ENCODE data around the gene LRRC28. TPM values are rescaled to one million over a fixed set of nuclear protein-coding genes. Genes with fewer than 3 reads are reported as not detected.
A peak's percentile ranks its signal among the peaks of the same experiment; 100 is the strongest.
"Not testable (repeated sequence)": the region's sequence is repeated elsewhere in the genome, so short reads cannot be mapped to it uniquely, and the experiment has no call there.

LRRC28 gene
- total RNA-seq, 1 donor from 2014 or later: 13.6 TPM

DNA sequence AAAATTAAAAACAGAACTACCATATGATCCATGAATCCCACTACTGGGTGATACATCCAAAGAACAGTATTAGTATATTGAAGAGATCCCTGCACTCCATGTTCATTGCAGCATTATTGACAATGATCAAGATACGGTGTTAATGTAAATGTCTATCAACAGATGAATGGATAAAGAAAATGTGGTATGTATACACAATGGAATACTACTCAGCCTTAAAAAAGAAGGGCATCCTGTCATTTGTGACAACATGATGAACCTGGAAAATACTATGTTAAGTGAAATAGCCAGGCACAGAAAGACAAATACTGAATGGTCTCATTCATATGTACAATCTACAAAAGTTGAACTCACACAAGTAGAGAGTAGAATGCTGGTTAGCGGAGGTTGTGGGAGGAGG is 18.5 kb upstream of the LRRC28 start:
- H3K4me3 Mint-ChIP-seq: no peak overlapping the region
- intact Hi-C loops (cut with micrococcal nuclease): no loop called here
- H3K4me1 Mint-ChIP-seq (ENCODE audit: low read depth): no peaks in the 10 kb centered on the region
- no peak overlapping the region for H3K27ac Mint-ChIP-seq
- H3K36me3 Mint-ChIP-seq (ENCODE audit: low read depth): no peaks in the 10 kb centered on the region
- DNase-seq (ENCODE audit: low spot score): no peak
- H3K9me3 Mint-ChIP-seq: no peaks in the 10 kb centered on the region
- peaks cover 4% of the 10 kb centered on the region for H3K27me3 Mint-ChIP-seq (ENCODE audit: insufficient read depth)

DNA sequence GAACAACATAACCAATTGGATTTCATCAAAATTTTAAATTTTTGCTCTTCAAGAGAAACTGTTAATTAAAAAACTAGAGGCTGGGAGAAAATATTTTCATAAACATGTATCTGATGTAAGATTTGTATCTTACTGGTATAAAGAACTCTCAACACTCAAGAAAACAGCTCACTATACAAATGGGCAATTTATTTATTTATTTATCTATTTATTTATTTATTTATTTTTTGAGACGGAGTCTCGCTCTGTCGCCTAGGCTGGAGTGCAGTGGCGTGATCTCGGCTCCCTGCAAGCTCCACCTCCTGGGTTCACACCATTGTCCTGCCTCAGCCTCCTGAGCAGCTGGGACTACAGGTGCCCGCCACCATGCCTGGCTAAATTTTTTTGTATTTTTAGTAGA is 17.1 kb upstream of the LRRC28 start:
- H3K4me3 Mint-ChIP-seq; H3K4me1 Mint-ChIP-seq (ENCODE audit: low read depth); DNase-seq (ENCODE audit: low spot score); intact Hi-C loops (cut with micrococcal nuclease); H3K36me3 Mint-ChIP-seq (ENCODE audit: low read depth); H3K9me3 Mint-ChIP-seq; H3K27ac Mint-ChIP-seq; H3K27me3 Mint-ChIP-seq (ENCODE audit: insufficient read depth): not testable (repeated sequence)

DNA sequence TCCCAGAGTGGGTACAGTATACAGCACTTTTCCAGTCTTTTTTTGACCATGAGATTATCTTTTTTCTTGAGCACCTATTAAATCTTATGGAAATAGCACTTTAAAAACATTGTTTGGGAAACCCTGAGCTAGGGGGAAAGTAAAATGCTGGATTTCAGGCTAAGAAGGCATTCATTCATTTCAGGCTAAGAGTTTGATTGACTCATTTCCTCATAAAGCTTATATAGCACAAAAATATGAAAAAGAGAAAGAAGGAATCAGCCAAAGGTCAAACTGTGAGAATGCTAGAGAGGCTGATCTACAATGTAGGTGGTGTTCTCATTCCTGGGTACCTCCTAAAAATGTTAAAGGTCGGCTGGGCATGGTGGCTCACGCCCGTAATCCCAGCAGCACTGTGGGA is 12.4 kb upstream of the LRRC28 start:
- H3K4me1 Mint-ChIP-seq (ENCODE audit: low read depth): peaks cover 12% of the 10 kb centered on the region
- no peak overlapping the region for H3K27ac Mint-ChIP-seq
- H3K27me3 Mint-ChIP-seq (ENCODE audit: insufficient read depth): peaks cover 4% of the 10 kb centered on the region
- intact Hi-C loops (cut with micrococcal nuclease): no loop called here
- no peaks in the 10 kb centered on the region for H3K36me3 Mint-ChIP-seq (ENCODE audit: low read depth)
- H3K4me3 Mint-ChIP-seq: no peak overlapping the region
- DNase-seq (ENCODE audit: low spot score): no peak
- no peaks in the 10 kb centered on the region for H3K9me3 Mint-ChIP-seq

DNA sequence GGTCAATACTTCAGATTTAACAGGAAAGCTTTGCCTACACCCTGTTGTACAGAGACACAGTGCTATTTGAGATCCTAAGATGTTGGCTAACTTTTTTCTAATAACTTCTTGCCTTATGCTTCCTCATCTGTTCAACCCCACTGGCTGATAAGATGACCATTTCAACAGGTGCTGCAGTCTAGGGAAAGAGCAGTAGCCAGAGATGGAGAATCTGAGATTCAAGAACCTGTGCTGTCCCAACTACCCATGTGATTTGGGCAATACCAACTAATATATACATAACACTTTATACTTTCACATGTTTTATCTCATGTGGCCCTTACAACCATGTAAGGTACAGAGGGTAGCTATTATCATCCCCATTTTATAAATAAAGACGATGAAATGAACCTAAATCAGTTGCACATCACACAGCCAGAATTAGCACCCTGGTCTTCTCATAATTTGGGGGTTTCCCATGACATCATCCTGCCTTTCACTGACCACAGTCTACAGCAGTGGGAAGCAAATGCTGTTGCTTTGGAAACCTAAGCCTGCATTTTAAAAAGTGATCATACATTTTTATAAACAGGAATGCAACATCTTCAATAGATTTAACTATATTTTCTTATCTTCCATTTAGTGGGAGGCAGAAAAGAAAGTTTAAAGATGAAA is 11.6 kb upstream of the LRRC28 start:
- Mint-ChIP-seq H3K4me1 (ENCODE audit: low read depth) (peaks cover 12% of the 10 kb centered on the region), H3K4me3 (no peak overlapping the region), H3K27ac (no peak overlapping the region), H3K9me3 (no peaks in the 10 kb centered on the region), H3K27me3 (ENCODE audit: insufficient read depth) (peaks cover 4% of the 10 kb centered on the region), H3K36me3 (ENCODE audit: low read depth) (no peaks in the 10 kb centered on the region)
- intact Hi-C loops (cut with micrococcal nuclease): loop anchor here (1.0 kb wide), 1 partner anchor 12 kb away; the partner anchor contains the start of gene LRRC28
- peak; percentile 11 for DNase-seq (ENCODE audit: low spot score)

DNA sequence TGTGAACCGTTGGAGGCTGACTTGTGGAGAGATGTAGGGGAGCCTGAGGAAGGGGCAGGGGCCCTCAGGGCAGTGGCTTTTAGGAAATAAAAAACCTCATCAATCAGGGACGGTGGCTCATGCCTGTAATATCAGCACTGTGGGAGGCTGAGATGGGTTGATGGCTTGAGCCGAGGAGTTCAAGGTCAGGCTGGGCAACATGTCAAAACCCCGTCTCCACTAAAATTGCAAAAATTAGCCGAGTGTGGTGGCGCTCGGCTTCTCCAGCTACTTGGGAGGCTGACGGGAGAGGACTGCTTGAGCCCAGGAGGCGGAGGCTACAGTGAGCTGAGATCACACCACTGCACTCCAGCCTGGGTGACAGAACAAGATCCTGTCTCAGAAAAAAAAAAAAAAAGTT is 9.5 kb upstream of the LRRC28 start:
- Mint-ChIP-seq H3K27ac (no peak overlapping the region), H3K27me3 (ENCODE audit: insufficient read depth) (peaks cover 2% of the 10 kb centered on the region), H3K36me3 (ENCODE audit: low read depth) (no peaks in the 10 kb centered on the region), H3K4me1 (ENCODE audit: low read depth) (peaks cover 12% of the 10 kb centered on the region), H3K4me3 (no peak overlapping the region), H3K9me3 (no peaks in the 10 kb centered on the region)
- DNase-seq (ENCODE audit: low spot score): no peak
- intact Hi-C loops (cut with micrococcal nuclease): no loop called here

DNA sequence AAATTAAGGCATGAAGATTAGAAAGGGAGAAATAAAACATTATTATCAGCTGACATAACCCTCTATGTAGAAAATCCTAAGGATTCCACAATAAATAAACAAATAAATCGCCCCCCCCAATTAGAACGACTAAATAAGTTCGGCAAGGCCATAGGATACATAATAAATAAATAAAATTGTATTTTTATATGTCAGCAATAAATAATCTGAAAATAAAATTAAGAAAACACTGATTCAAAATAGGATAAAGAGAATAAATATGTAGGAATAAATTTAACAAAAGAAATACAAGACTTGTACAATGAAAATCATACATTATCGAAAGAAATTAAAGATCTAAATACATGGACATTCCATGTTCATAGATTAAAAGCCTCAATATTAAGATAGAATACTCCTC is 7.0 kb upstream of the LRRC28 start:
- peaks cover 12% of the 10 kb centered on the region for H3K4me1 Mint-ChIP-seq (ENCODE audit: low read depth)
- H3K36me3 Mint-ChIP-seq (ENCODE audit: low read depth): no peaks in the 10 kb centered on the region
- no peaks in the 10 kb centered on the region for H3K9me3 Mint-ChIP-seq
- H3K4me3 Mint-ChIP-seq: no peak overlapping the region
- H3K27me3 Mint-ChIP-seq (ENCODE audit: insufficient read depth): peaks cover 2% of the 10 kb centered on the region
- H3K27ac Mint-ChIP-seq: no peak overlapping the region
- no peak for DNase-seq (ENCODE audit: low spot score)
- intact Hi-C loops (cut with micrococcal nuclease): no loop called here

DNA sequence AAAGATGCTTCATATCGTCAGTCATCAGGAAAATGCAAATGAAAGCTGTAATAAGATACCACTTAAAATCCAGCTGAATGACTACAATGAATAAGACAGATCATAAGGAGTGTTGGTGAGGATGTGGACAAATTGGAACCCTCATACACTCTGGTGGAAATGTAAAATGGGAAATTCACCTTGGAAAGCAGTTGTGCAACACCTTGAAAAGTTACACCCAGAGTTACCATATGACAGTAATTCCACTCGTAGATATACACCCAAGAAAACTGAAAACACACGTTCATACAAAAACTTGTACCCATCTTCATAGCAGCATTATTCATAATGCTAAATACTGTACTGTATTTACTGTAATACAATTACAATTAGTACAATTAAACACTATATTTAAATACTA is 4.2 kb upstream of the LRRC28 start:
- peaks cover 12% of the 10 kb centered on the region for H3K4me1 Mint-ChIP-seq (ENCODE audit: low read depth)
- no peaks in the 10 kb centered on the region for H3K27me3 Mint-ChIP-seq (ENCODE audit: insufficient read depth)
- H3K4me3 Mint-ChIP-seq: no peak overlapping the region
- DNase-seq (ENCODE audit: low spot score): no peak
- peaks cover 5% of the 10 kb centered on the region for H3K9me3 Mint-ChIP-seq
- H3K36me3 Mint-ChIP-seq (ENCODE audit: low read depth): peaks cover 4% of the 10 kb centered on the region
- intact Hi-C loops (cut with micrococcal nuclease): no loop called here
- H3K27ac Mint-ChIP-seq: no peak overlapping the region

DNA sequence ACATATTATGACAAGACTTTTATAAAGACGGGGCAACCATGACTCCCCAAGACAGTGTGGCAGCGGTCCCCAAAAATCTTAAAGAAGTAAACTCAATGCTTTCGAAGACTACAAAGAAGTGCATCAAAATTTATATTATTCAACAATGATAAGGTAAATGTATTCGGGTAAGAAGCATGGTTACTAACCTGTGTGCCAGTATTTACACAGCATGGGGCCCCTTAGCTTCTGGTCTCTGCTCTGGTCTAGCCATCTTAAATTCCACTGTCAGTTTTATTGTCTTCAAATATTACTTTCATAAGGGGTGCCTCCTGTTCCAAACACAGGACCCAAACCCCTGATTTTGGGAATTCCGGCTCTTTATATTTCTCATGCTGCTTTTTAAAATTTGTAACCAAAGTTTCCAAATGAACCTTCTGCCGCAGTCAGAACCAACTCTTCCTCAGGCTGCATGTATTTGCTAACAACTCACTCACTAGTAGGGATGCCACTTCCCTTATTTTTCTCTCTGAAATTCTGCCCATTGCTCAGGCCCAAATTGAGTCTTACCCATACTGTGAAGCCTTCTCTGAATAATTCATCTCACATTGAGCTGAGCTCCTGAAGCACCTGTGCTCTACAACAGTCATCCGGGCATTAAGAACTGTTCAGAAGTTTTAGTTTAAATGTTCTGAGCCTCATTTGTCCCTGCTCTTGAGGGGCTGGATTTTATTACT is 3.1 kb upstream of the LRRC28 start:
- H3K27ac Mint-ChIP-seq: no peak overlapping the region

DNA sequence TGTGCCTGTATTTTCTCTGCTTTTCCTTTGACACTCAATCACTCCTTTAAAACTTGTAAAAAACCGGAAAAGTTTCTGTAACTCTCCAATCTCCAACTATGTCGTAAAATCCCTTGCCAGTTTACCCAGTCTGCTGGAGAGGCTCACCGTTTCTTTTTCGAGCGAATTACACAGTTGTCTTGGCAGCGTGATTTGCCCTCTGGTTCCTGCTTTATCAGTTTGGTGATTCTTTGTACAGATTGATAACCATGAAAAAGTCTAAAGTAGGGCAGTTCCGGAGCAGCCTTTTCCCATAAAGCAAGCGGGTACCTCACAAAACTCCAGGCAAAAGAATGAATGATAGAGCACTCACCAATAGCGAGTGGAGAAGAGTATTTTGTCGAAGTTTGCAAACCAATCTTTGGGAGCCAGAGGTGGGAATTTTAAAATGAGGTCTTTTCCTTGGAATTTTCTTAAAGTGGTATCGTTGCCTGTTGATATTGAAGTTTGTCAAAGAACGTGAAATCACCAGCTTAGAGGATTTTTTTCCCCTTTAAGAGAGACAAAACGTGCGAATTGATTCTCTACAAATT is 1.9 kb upstream of the LRRC28 start, which contains the start of gene TTC23:
TTC23 (minus strand) TSS at position 312 of the 572 bp plus-strand sequence. CDS start 20,869 bp downstream, outside the sequence.
- Mint-ChIP-seq H3K4me3 (peak within 1 kb of the TSS; percentile 89), H3K36me3 (ENCODE audit: low read depth) (peaks cover 4% of the 10 kb centered on the region), H3K27me3 (ENCODE audit: insufficient read depth) (no peaks in the 10 kb centered on the region), H3K4me1 (ENCODE audit: low read depth) (peaks cover 31% of the 10 kb centered on the region), H3K9me3 (peaks cover 5% of the 10 kb centered on the region), H3K27ac (no peak within 1 kb of the TSS)
- intact Hi-C loops (cut with micrococcal nuclease): no loop called here
- no peak for DNase-seq (ENCODE audit: low spot score)

More for the DNA sequence above, 3.1 kb upstream of the LRRC28 start:
- H3K36me3 Mint-ChIP-seq (ENCODE audit: low read depth): peaks cover 4% of the 10 kb centered on the region
- intact Hi-C loops (cut with micrococcal nuclease): no loop called here
- no peak overlapping the region for H3K4me3 Mint-ChIP-seq
- peaks cover 22% of the 10 kb centered on the region for H3K4me1 Mint-ChIP-seq (ENCODE audit: low read depth)
- H3K27me3 Mint-ChIP-seq (ENCODE audit: insufficient read depth): no peaks in the 10 kb centered on the region
- no peak for DNase-seq (ENCODE audit: low spot score)
- H3K9me3 Mint-ChIP-seq: peaks cover 5% of the 10 kb centered on the region

DNA sequence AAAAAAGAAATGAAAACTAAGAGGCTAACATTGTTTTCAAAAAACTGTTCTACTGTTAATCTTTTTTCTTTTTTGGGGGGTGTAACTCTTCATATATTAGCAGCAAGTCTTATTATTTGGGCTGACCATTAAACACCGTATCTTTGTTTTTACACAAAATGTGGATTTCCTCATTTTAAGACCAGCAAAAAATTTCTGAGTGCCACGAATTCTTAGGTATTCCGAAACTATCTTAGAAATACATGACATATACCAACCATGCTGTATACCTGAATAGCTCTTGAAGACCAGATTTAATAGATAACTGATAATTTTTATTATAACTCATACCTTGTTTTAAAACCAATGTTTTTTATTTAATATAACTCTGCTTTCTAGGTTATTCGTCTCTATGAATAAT is 1.3 kb upstream of the LRRC28 start:
- Mint-ChIP-seq H3K36me3 (ENCODE audit: low read depth) (peaks cover 4% of the 10 kb centered on the region), H3K27ac (no peak overlapping the region), H3K27me3 (ENCODE audit: insufficient read depth) (no peaks in the 10 kb centered on the region), H3K4me1 (ENCODE audit: low read depth) (peaks cover 31% of the 10 kb centered on the region), H3K4me3 (no peak overlapping the region), H3K9me3 (peaks cover 5% of the 10 kb centered on the region)
- intact Hi-C loops (cut with micrococcal nuclease): loop anchor here (2.0 to 5.0 kb wide), 4 partner anchors 603 to 1353 kb away; partner anchors contain the start of genes ADAMTS17, ARRDC4, ASB7 and IGF1R
- no peak for DNase-seq (ENCODE audit: low spot score)

DNA sequence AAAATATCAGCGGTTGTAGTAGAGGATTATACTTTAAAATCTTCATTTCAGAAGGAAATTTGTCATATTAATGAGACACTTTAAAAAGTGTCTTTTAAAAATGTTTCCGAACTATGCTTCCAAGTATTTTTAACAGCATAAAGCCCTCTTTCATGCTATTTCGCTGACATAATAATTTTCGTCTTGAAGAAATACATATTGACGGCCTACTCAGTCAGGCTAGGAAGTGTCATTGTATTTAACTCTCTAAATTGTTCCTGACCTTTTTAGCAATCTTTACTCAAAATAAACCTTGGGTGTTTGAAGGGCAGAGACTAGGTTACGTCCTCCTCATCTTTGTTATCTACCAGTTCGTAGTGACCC is 806 bp upstream of the LRRC28 start:
- peak overlapping the region; percentile 89 for H3K4me3 Mint-ChIP-seq
- H3K27me3 Mint-ChIP-seq (ENCODE audit: insufficient read depth): no peaks in the 10 kb centered on the region
- peaks cover 4% of the 10 kb centered on the region for H3K36me3 Mint-ChIP-seq (ENCODE audit: low read depth)
- intact Hi-C loops (cut with micrococcal nuclease): loop anchor here (2.0 to 5.0 kb wide), 4 partner anchors 603 to 1352 kb away; partner anchors contain the start of genes ADAMTS17, ARRDC4, ASB7 and IGF1R
- H3K4me1 Mint-ChIP-seq (ENCODE audit: low read depth): peaks cover 31% of the 10 kb centered on the region
- peak overlapping the region; percentile 82 for H3K27ac Mint-ChIP-seq
- H3K9me3 Mint-ChIP-seq: peaks cover 5% of the 10 kb centered on the region
- no peak for DNase-seq (ENCODE audit: low spot score)

DNA sequence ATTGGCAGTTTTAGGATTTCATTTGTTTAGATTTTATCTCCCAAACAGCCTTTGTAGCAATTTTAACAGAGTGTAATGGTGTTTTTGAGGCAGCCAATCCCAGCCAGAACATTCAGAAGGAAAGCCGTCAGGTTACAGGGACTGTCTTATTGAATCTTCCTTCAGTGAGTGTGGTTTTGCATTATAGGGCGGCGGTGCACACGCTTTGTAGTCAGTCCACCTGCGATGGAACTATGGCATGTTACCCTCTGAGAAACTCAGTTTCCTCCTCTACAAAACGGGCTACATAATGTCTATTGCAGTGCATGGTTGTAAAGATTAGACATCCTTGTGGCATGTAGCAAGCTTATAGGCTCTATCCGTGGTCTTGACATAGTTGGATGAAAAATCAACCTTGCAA is 1.0 kb downstream of the LRRC28 start:
- DNase-seq (ENCODE audit: low spot score): no peak
- intact Hi-C loops (cut with micrococcal nuclease): loop anchor here (5.0 kb wide), 3 partner anchors 605 to 1290 kb away; partner anchors contain the start of genes ADAMTS17, ARRDC4 and IGF1R
- peaks cover 5% of the 10 kb centered on the region for H3K9me3 Mint-ChIP-seq
- no peak overlapping the region for H3K27ac Mint-ChIP-seq
- no peaks in the 10 kb centered on the region for H3K27me3 Mint-ChIP-seq (ENCODE audit: insufficient read depth)
- H3K36me3 Mint-ChIP-seq (ENCODE audit: low read depth): peaks cover 13% of the 10 kb centered on the region
- peaks cover 31% of the 10 kb centered on the region for H3K4me1 Mint-ChIP-seq (ENCODE audit: low read depth)
- H3K4me3 Mint-ChIP-seq: peak overlapping the region; percentile 89

Data from activated T-helper 1 cell treated with anti-CD3 and anti-CD28 coated beads, Interleukin-12 subunit alpha, Interleukin-12 subunit beta, Interleukin-2, Interleukin-4 antibody, amounts not matched to agents 30 ng/mL and 10 ng/mL and 1 ng/mL, durations not matched to agents 14 hours and 24 hours and 36 hours (primary cell).